Ovary (tissue), 3 donors: Measurements from ENCODE around the gene DDX39A.

Experiments
- CTCF ChIP-seq, 3 donors: fragments of 450-650 bp in 2 of 3; fragments of 200-600 bp in 1 of 3; IDR thresholded peaks; one replicate each; pipeline versions ENCODE4 v1.5.1 to v1.8.0; 2016 to 2022; ENCODE audit warnings: antibody characterized with exemption in 3 of 3, mild to moderate bottlenecking in 1 of 3
- EP300 ChIP-seq: sonication (generic); formaldehyde crosslinking; IDR thresholded peaks from one replicate; pipeline ENCODE4 v1.6.1; 2017; ENCODE audit warnings: antibody characterized with exemption
- POLR2A ChIP-seq: fragments of 450-650 bp; IDR thresholded peaks from one replicate; pipeline ENCODE4 v1.6.1; 2017; ENCODE audit warnings: antibody characterized with exemption, mild to moderate bottlenecking, moderate library complexity
- donor health status: DM: no; HTN: no; CAD: no.

- TF ChIP-seq CTCF (IDR thresholded peaks at IDR 0.05) (no peak), EP300 (no peak), POLR2A (no peak)
Measured at GRCh38 chr19:14450168-14450874, 31.2 kb upstream of the DDX39A start.
